ENCODE data around the gene MARF1.
"Not testable (repeated sequence)": the region's sequence is repeated elsewhere in the genome, so short reads cannot be mapped to it uniquely, and the experiment has no call there.

The MARF1 gene

GRCh38 chr16:15643048-15643945 lies at the start of gene MARF1:
Gene MARF1 (minus strand): TSS chr16:15643154. CDS start chr16:15639233, 3,921 bp downstream.
- peak; percentile 97 for DNase-seq

- DNase-seq: not testable (repeated sequence)
Measured at GRCh38 chr16:15692508-15692907, 49.6 kb upstream of the MARF1 start.

- no peak for DNase-seq
Measured at GRCh38 chr16:15691046-15691445, 48.1 kb upstream of the MARF1 start.

- DNase-seq: no peak
Measured at GRCh38 chr16:15690296-15690695, 47.3 kb upstream of the MARF1 start.

DNA sequence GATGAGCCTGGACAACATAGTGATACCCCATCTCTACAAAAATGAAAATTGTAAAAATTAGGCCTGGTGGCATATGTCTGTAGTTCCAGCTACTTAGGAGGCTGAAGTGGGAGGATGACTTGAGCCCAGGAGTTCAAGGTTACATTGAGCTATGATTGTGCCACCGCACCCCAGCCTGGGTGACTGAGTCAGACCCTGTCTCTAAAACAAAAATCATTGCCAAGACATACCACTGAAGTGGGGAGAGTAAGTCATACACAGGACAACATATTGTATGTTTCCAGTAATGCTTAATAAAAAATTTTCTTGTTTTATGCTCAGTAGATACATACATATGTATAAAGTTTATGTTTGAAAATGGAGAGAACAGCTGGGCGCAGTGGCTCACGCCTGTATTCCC lies 46.3 kb upstream of the MARF1 start:
- no peak for DNase-seq

DNA sequence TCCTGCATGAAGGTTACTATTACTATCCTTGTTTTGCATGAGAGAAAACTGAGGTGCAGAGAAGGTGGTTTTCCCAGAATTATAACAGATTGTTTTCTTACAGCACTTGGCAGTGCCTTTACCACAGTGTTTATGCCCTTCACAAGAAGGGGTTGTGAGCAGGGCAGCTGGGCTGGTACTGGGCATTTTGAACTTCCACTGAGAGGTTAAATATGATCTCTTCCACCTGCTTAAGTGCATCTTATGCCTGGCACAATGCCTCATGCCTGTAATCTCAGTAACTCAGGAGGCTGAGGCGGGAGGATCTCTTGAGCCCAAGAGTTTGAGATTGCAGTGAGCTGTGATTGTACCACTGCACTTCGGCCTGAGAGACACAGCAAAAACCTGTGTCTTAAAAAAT lies 43.3 kb upstream of the MARF1 start:
- no peak for DNase-seq

GRCh38 chr16:15682105-15682570 lies 39.2 kb upstream of the MARF1 start:
- DNase-seq: peak; percentile 37

DNA sequence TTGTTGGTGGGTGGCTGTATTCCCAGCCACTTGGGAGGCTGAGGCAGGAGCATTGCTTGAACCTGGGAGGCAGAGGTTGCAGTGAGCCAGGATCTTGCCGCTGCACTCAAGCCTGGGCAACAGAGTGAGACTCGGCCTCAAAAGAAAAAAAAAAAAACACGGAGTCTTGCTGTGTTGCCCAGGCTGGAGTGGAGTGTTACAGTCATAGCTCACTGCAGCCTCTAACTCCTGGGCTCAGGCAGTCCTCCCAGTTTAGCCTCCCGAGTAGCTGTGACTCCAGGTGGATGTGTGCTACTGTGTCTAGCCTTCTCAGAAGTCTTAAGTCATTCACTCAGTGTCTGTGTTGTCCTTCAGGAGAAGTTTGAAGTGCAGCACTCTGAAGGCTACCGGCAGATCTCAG lies 34.5 kb upstream of the MARF1 start:
- DNase-seq: no peak

DNA sequence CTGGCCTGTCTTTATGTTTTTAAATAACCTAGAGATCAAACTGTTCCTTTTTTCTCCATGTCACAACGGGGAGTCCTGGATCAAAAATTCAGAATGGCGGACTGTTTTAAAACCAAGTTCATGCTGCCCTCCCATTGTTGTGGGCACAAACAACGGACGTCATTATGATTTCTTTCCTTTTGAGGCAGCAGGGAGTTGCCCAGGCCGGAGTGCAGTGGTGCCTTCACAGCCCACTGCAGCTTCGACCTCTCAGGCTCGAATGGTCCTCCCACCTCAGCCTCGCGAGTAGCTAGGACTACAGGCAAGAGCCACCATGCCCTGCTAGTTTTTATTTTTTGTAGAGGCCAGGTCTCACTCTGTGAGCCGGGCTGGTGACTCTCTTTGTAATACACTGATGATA lies 33.6 kb upstream of the MARF1 start:
- no peak for DNase-seq

- DNase-seq: no peak
Measured at GRCh38 chr16:15674571-15674970, 31.6 kb upstream of the MARF1 start.

DNA sequence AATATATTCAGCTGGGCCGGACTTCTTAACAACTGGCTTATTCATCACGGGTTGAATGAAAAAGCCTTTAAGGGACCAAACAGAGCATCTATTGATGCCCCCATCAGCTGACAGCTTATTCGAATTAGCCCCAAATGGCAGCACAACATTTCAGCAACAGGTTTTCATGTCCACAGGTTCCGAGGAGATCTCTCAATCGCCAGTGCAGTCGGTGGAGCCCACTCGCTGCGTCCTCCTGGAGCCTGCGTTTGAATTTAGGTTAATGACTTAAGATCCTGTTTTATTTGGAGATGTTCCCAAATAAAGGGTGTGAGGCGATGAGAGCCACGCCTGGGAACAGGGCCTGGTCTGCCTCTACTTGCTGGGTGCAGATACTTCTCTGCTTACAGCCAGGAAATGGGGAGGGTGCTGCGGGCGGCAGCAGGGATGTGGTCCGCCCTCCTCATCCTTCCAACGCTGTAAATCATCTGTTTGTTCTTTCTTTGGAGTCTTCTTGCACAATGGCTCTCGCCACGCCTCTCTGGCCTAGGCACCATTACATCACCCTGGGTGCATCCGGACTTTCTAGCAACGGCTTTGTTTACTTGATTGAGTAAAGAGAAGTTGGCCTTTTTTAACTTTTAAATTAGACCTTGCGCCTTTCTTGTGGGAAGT lies 29.7 kb upstream of the MARF1 start:
- peak; percentile 78 for DNase-seq

- not testable (repeated sequence) for DNase-seq
Measured at GRCh38 chr16:15672127-15672513, 29.2 kb upstream of the MARF1 start.

DNA sequence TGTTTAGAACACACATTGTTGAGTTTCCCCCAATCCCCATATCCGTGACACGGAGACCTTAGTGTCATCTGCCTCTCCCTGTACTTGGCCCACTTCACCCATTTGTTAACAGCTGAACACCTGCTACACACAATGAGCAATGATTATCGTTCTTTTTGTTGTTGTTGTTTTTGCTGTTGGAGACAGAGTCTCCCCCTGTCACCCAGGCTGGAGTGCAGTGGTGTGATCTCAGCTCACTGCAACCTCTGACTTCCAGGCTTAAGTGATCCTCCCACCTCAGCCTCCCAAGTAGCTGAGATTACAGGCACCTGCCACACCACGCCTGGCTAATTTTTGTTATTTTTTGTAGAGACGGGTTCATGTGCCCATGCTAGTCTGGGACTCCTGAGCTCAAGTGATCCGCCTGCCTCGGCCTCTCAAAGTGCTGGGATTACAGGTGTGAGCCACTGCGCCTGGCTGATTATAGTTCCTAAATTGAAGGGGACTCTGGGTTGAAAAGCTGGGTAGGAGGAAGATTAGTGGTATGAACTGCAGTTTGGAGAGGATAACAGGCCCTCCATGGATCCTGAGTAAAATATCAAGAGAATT lies 28.7 kb upstream of the MARF1 start:
- DNase-seq: no peak

DNA sequence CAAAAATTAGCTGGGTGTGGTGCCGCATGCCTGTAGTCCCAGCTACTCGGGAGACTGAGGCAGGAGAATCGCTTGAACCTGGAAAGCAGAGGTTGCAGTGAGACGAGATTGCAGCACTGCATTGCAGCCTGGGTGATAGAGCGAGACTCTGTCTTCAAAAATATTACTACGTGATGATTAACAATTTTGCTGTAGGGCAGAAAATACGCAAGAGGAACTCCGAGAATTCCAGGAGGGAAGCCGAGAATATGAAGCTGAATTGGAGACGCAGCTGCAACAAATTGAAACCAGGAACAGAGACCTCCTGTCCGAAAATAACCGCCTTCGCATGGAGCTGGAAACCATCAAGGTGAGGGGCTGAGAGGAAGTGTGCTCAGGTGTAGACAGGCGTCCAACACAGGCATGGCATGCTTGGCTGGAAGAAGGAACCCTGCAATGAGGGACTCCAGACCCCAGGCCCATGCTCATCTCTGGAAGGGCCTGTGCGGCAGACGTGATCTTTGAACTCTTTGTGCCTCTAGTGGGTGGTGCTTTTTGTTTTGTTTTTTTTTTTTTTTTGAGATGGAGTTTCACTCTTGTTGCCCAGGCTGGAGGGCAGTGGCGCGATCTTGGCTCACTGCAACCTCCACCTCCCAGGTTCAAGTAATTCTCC lies 24.3 kb upstream of the MARF1 start:
- DNase-seq: no peak

DNA sequence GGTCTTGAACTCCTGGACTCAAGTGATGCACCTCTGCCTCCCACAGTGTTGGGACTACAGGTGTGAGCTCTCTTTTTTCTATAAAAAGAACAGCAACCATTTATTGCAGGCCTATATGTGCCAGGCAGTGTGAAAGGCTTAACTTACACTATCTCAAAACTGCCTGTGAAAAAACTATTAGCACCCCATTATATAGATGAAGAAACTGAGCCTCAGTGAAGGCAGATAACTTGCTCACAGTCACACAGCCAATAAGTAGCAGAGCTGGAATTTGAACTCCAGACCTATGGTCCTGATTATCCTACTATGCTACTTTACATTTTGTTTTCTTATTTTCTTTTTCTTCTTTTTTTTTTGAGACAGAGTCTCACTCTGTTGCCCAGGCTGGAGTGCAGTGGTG lies 22.2 kb upstream of the MARF1 start:
- no peak for DNase-seq

DNA sequence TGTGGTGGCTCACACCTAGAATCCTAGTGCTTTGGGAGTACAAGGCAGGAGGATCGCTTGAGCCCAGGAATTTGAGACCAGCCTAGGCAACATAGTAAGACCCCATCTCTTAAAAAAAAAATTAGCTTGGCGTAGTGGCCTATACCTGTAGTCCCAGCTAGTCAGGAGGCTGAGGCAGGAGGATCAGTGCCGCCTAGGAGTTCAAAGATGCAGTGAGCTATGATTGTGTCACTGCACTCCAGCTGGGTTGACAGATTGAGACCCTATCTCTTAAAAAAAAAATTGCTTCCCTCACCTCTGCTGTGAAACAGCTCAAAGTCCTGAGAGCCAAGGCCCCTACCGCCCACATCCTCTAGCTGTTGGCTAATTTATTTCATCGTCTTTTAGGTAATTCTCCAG lies 17.2 kb upstream of the MARF1 start:
- DNase-seq: no peak

- DNase-seq: no peak
Measured at GRCh38 chr16:15658556-15658955, 15.6 kb upstream of the MARF1 start.

DNA sequence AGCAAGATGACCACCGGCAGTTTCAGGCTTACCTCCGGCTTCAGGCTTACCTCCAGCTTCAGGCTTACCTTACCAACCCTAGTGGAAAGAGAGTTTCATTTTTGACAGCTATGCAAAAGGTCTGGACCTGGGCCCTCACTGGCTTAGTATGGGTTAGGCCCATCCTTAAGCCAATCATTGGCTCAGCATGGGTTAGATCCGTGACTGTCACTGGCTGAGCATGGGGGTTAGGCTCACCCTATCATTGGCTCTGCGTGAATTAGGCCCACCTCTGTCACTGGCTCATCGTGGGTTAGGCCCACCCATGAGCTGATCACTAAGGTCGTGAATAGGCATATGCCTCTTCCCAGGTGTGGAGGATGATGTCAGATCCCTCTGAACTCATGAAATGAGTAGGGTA lies 15.2 kb upstream of the MARF1 start:
- DNase-seq: no peak

- DNase-seq: not testable (repeated sequence)
Measured at GRCh38 chr16:15655561-15655960, 12.6 kb upstream of the MARF1 start.

- no peak for DNase-seq
Measured at GRCh38 chr16:15654591-15654990, 11.6 kb upstream of the MARF1 start.

DNA sequence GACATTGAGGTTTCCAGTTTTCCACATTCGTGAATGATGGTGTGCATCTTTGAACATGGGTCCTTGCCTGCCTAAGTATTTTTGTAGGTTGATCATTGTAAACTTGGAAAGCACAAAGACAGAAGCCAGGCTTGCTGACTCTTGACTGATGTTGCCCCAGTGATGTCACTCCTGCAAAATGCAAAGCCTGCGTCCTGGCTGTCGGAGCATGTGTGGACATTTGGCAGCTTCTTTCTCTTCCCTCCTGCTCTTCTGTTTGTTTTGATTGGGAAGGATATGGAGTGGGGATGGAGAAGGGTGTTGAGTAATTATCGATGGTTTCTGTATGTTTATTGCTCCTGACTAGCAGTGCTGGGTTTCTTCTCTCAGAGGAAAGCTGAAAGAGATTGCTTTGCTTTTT lies 10.3 kb upstream of the MARF1 start:
- no peak for DNase-seq

GRCh38 chr16:15652293-15653001 lies 9.5 kb upstream of the MARF1 start:
- DNase-seq: no peak
